NCI-H2196 (cell line): Measurements from ENCODE around the gene LRRC4.

Experiments
- DNase-seq: peaks from one replicate; lab custom pipeline; 2025; ENCODE audit not compliant: unreplicated experiment; lab: John Stamatoyannopoulos, UW

LRRC4 gene

DNA sequence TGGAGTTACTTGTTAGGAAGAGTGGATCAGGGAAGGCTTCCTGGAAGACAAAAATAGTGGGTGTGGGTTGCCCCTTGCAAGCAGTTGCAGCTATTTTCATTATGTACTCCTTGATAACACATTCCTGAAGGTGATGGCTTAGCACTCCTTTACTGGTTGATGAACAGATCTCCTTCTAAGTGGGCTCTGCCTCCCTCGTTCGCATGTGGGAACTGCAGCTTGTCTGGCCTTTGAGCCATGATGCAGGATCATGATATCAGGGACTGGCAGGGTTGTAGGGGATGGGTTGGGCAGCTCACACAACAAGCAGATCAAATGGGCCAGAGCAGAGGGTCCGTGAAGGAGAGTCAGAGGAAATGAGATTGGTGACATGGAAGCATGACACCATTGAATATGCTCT, 28.8 kb upstream of the LRRC4 start:
- no peak for DNase-seq

DNA sequence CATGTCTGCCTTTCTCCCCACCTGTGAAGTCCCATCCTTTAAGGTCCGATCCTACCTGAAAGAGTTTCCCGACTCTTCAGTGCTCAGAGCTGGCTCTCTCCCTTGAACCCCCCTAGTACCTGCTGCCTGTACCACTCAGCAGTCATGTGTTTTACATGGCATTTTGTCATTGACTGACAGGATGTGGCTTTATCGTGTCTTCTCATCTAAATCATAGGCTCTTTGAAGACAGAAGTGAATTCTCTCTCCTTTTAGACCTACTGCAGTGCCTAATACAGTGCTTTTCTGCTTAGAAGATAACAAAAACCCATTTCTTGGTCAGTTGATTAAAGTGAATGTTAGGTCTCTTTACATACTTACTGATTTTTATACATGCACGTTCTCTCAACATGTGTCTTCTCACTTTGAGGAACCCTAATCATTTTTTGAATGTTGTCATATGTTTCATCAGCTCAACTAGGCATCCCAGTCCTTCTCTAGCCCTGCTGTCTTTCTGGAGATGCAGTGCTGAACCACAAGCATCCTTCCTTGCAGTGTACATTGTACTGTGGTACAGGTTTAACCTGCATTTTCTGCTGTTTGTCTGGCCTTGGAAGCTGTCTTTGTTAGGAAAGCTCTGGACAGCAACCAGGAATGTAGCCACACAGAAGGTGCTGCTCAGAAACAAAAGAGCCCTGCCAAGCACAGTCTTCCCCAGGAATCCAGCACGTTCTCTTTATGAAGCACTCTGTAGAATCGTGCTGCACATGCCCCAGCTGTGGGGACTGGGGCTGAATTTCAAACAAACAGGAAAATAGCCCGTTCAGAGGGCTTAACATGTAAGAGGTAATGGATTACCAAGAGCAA, 28.1 kb upstream of the LRRC4 start:
- DNase-seq, result no peak

DNA sequence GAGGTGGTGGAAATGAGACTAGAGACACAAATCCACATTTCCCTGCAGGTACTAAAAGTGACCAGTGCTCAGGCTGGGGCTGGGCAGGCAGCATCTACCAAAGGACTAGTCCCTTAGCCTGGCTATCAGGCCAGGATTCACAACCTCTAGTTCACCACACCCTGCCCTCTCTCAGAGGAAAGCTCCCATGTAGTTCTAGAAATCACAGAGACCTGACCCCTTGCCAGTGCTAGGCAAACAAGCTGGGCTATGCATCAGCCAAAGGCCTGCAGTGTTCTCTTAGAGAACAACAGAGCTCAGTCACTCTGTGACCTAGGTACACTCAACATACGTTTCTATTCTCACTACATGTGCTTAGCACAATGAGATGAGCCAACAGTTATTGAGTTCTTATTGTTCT, 26.7 kb upstream of the LRRC4 start:
- no peak for DNase-seq

DNA sequence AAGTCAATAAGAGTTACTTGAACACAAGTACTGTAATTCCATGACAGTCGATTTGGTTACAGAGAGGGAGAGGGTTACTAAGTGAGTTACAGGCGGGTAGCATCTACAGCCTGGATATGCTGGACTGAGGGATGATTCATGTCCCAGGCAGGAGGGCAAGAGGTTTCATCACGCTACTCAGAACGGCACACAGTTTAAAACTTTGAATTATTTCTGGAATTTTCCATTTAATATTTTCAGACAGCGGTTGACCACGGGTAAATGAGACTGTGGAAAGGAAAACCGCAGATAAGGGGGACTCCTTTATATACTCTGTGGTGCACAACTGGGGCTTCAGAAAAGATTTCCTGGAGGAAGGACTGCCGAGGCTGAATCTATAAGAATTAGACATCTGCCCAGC, 25.7 kb upstream of the LRRC4 start:
- DNase-seq, result no peak

DNA sequence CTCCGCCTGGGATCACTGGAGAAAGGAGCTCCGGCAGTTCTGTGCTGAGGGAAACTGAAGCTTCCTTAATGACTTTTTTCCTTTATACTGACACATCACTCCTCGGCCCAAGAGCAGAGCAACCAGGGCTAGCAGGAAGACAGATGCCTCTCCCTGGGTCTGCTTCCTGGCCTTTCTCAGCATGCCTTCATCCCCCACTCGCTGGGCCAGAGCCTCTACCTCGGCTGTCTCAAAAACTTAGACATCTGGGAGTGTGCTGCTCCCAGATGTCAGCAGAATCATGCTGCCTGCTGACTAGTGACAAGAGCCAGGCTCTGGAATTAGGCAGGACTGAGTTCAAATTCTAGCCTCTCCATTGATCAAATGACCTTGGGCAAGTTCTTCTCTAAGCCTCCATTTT, 24.4 kb upstream of the LRRC4 start:
- DNase-seq, result no peak

DNA sequence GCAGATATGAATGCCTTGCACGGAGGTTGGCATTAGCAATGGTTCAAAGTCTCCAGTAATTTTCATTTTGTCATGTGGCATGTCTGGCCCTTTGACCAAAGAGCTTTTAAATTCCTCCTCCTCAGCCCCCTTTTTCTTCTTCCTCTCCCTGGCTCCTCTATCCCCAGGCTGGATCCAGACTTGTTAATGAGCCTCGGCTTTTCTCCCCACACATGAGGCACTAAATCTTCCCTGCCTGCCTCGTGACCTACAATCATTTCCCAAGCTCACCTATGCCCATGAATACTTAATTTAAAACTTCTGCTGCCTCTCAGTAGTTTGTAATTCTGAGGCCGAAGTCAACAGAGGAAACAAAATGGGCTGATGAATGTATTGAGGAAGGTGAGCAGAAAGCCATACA, 23.3 kb upstream of the LRRC4 start:
- no peak for DNase-seq

DNA sequence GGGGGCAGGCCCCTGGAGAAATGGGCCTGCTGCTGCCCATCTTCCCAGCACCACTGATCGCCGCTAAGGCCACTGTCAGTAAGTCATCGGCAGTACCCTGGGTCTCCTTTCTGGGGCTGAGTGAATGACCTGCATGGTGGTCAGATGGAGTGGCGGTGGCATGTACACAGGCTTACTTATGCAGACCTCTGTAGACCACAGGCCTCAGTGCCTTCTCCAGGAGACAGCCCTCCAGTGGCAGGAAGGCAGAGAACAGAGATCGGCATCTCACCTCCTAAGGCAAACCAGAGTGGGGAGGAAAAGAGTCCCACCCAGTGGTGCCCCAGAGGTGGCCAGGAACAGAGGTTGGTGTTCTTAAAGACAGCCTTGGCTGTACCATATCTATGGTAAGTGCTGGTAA, 22.8 kb upstream of the LRRC4 start:
- no peak for DNase-seq

DNA sequence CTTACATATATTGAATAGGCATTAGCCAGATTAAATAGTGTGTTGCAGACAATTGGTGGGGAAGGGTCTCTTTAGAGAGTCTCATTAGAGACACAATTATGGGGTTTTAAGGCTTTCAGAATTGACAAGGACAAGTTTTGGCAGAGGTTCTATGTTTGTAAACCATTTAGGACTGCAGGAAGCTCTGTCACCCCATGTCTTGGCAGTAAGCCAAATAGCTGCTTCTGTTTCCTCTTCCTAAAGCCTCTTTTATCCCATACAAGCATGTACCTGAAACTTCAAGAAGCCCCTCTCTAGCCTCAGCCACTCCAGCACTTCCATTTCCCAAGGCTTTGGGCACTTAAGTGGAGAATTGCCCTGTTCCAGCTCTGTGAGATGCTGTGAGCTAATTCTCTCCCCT, 21.8 kb upstream of the LRRC4 start:
- peak; percentile 48 for DNase-seq

DNA sequence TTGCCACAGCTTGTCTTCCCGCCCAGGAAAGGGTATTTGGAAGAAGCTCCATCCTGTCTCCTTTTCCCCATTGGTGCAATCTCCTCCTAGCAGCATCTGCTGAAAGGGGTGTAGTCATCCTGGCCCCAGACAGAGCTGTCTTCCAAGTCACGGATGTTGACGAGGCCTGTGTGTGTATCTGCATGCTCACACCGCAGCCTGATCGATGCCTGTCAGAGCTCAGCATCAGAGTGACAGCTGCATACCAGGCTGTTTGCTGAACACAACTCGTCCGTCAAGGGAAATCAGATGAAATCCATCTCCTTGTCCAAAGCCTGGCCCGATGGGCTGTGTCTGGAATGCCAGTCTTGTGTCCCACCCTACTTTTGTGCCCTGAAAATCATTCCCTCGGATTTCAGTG, 21.2 kb upstream of the LRRC4 start:
- DNase-seq, result no peak

DNA sequence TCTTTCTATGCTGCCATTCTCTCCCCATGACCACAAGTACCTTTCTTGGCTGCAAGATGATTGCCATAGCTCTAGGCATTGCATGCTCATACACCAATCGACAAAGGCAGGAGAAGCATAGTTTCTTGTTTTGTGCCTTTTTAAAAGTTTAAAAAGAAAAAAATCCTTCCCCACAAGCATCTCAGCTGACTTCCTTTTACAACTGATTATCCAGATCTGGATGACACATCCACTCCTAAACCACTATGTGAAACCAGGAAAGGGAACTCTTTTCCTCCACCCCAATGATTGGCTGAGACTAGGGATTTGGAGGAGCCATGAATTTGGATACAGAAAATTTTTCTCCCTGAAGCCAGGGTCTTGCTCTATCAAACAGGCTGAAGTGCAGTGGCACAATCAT, 14.5 kb upstream of the LRRC4 start:
- no peak for DNase-seq

DNA sequence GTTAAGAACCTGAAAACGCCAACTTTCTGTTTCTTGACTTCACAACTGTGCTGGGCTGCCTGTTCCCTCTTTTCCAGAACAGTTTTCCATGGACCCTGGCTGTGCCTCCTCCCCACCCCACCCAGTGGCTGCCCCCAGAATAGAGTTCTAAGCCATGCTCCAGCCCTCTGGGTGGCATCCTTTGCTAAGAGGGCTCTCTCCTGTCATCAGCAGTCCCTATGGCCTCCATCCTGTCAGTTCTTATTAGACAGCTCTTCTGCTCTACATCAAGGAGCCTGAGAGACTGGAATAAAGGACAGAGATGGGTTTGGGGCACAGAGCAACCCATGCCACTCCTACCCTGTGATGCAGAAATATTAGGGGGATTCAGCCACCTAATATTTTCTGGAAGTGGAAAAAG, 13.9 kb upstream of the LRRC4 start:
- DNase-seq, result no peak

DNA sequence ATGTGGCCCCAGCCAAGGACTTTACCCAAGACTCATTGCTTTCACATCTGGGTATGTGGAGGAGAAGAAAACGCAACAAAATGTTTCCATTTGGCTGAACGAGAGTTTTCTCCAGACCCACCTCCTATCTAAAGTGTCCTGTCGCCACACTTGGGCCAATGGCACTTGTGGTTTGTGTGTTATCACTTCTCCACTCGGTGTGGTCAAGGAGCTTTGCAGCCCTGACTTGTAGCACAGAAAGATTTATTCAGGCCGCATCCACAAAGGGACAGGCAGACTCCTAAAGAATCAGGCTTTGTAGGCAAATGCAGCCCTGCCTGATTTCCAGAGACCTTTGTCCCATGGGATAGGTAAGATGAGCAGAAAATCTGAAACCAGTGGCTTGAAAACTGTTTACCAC, 12.8 kb upstream of the LRRC4 start:
- no peak for DNase-seq

DNA sequence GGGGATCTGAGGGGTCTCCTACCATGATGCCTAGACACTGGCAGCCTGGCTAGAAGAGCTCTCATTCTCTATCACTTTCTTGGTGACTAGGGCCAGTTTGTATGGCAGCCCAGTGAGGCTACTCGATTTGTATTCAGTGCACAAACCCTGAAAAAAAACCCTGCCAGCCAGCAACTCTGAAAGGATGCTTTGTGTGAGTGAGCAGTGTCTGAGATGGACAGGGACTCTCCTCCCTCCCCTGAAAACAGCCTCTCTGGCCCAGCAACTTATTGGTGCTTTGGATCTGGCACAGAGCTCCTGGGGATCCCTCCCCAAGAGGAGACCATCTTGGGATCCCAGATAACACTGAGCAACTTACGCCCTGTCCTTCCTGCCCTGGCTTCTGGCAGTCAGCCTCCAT, 10.8 kb upstream of the LRRC4 start:
- no peak for DNase-seq

DNA sequence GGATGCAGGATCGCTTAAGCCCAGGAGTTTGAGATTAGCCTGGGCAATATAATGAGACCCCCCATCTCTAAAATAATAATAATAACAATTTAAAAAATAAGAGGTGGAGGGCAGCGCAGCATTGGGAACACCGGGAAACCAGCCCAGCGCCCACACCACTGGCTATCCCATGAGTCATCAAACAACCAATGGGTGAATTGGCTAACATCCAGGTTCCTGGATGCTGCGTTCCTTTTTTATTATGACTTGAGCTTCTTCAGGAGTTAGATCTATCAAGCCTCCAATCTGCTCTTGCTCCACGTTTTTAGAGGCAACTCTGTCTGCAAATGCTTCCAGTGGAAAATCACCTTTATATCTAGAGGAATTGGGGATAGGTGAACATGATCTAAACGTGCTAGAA, 10.0 kb upstream of the LRRC4 start:
- DNase-seq, result peak; percentile 9

DNA sequence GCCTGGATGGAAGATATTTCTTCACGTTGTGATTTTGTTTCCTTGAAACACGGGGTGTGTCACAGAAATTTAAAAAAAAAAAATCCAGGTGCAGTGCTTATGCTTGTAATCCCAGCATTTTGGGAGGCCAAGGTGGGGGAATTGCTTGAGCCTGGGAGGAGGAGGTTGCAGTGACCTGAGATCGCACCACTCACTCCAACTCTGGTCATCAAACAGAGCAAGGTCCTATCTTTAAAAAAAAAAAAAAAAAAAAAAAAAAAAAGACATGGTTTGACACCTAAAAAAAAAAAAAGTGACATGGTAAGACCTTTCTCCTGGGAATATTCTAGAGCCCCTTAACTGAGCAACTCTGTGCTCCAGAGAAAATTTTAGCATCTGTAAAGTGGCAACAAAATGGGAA, 9.0 kb upstream of the LRRC4 start:
- no peak for DNase-seq

DNA sequence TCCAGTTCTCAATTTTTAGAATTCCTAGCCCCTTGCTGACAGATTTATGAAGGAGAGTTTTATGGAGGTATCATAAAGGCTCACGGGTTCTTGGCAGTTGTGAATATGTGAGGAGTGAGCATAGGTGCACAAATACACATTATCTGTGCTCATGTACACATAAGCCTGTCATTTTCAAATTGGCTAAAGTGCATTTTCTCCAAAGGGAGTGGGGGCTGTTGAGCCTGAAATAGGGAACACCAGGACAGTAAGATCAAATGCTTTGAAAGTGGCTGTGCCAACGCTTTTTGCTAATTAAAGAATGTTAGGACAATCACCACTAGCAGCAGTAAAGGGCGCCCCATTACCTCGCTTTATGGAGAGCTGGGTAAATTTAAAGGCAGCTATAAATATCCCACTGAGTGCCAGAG, 8.3 kb upstream of the LRRC4 start:
- no peak for DNase-seq

DNA sequence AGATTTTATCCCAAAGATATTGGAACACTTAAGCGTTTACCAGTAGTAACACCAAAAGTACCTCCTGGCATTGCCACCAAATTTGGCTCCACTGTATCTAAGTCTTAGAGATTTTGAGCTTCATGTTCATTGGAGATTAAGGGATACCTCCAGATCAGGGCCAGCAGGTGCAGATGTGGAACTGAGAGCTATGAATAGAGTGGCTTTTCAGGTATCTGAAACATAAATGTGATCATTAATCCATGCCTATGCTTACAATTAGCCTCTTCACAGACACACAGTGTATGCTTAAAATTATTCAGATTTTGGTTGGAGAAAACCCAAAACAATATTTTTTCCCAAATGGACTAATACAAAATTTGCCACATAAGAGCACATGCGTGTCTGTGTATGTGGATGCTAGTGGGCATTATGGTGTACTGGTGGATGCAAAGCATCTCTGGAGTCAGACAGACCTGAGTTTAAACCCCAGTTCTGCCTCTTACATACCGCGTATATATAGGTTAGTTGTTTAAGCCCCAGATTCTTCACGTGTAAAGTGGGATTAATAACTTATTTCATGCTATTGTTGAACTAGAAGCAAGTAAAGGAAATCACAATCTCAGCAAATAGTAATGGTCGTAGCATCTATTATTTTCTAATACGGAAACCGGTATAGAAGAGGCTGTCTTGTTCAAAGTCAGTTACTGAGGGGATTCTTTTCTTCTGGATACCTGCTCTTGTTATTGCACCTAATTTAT, 6.8 kb upstream of the LRRC4 start:
- no peak for DNase-seq

DNA sequence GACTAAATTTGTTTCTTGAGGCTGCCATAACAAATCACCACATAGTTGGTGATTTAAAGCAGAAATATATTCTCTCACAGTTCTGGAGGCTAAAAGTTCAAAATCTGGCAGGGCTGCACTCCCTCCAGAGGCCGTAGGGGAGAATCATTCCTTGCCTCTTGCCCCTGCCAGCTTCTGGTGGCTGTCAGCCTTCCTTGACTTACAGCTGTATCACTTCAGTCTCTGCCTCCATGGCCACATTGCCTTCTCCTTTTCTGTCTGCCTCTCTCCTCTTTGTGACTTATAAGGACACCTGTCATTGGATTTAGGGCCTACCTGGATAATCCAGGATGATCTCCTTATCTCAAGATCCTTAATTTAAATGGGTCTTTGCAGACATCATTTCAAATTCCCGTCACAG, 5.8 kb upstream of the LRRC4 start:
- no peak for DNase-seq

DNA sequence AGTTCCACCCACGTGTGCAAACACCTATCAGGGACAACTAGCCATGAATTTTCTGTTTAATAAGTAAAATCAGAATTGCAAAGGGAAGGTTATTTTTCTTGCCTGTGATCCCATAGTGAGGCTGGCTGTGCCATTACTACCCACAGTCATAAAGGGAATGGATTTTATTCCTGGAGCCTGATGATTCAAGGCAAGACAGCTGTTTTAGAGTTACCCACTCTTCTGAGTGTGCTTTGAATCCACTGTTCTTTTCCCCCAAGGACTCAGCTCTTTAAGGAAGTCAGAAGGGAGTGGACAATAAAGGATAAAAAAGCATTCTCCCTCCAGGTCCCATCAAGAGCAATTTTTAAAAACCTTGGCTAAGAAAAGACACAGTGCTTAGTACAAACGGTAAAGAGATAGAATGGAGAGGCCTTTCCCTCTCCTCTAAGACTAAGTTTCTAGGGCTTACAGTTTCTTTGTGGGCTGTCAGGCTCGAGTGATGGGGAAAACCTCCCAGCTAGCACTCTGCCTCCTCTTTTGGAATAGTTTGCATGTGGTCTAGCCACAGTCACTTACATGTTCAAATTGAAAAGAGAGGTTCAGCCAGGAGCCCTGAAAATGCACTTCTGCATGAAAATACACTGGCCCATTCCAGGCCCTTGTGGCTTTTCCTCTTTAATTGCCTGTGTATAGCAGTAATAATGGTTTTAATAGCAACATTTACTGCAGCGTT, 5.1 kb upstream of the LRRC4 start:
- no peak for DNase-seq

DNA sequence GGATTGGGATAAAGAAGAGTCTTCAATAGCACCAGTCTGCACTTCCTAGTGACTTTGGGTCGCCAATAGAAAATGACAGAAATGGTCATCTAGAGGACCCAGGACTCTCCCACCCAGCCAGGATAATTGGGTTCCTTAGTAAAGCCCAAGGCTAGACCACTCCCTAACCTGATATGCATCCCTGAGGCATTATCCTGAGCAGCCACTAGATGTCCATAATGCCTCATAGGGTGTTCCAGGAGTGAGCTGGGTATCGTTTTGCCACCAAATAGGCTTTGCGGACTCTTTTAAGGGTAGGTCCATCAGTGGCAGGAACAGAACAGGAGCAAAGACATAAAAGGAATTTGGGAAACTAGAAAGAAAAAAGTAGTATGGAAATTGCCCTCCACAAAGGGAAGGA, 4.5 kb upstream of the LRRC4 start:
- peak; percentile 26 for DNase-seq

DNA sequence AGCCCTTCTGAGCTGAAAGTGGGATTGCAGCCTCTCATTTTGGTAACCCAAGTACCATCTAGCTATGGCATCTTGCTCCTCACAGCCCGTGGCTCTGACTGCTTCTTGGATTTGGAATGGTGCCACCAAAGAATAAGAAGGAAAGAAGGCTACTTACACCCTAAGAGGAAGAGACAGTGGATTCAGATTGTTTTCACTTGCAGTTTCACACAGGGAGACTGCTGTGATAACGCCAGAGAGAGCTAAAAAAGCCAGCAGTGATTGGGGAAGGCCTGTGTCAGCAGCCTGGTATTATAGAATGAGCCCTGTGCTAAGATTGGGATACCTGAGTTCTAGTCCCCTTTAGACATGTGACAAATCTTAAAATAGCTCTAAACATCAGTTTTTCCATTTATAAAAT, 3.6 kb upstream of the LRRC4 start:
- DNase-seq, result no peak

DNA sequence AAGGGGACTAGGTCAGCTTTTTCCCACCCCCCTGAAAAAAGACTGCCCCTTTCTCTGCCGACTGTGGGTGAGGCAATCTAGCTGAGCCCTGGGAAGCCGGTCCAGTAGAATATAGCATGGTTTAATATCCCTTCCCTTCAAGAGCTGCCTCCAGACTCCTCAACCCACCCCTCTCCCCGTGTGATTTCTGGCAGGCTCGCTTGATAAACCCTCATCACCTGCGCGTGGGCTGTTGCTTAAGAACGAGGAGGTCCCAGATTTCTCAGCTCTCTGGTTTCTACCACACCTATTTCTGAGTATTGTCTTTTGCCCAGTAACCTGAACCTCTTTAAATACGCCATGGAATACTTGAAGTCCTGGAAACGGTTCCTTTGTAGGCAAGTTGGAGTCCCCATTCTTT, 2.0 kb upstream of the LRRC4 start:
- DNase-seq, result peak; percentile 12
